NCI-H2029 (cell line): Measurements from ENCODE around the gene DDX17.

Experiments
- DNase-seq: peaks from one replicate; lab custom pipeline; 2025; lab: John Stamatoyannopoulos, UW

The DDX17 gene

DNA sequence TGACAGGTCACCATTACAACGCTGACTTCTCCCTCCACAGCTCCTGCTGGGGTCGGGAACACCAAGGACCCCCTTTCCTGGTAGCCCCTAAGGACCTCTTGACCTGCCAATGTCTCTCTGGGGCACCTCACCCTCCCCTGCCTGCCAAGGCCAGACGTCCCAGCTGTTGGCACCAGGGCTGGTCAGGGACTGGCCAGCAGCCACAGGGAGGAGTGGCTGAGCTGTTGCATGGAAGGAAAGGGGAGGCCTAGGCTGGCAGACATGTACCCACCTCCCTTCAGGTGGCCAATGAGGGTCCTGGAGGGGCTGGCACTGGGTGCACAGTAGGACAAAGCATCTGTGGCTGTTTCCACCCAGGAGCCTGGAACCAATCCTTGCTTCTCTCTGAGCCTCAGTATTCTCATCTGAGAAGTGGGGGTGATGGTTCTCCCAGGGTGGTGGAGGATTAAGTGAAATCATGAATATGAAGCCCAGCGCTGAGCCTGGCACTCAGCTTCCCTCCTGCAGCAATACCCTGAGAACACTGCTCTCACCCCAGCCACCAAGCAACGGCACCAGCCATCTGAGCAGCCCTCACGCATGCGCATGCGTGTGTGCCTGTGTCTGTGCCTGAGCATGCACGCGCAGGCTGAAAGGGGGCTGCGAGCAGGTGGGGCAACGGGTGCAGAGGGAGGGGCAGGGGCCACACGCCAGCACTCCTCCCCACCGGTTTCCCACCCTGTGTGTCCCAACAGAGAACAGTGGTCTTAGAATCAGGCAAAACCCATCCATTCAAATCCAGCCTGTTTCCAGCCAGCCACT is 57.0 kb downstream of the DDX17 start:
- no peak for DNase-seq

DNA sequence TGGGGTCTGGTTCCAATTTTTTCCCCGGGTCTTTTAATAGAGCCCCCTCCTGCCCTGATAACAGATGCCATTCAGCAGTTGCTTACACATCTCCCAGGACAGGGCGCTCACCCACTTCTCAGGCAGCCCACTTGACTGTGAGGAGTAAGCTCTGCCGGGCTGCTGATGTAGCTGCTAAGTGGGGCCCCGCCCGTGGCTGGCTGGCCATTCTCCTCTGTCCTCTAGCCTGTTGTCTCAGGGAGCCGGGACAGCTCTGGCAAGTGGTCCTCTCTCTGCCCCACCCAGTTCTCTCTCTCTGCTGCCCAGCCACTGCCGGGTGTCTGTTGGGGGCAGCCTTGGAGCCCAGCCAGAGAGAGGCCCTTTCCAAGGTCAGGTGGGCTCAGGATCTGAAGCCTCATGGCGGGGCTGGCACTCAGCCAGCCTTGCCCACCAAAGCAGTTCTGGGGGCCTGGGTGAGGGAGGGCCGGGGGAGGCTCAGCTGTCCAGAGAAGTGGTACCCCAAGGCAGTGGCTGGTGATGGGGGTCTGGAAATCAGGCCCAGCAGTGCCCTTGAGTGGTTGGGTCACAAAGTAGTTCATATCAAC is 60.0 kb downstream of the DDX17 start:
- DNase-seq, result no peak

DNA sequence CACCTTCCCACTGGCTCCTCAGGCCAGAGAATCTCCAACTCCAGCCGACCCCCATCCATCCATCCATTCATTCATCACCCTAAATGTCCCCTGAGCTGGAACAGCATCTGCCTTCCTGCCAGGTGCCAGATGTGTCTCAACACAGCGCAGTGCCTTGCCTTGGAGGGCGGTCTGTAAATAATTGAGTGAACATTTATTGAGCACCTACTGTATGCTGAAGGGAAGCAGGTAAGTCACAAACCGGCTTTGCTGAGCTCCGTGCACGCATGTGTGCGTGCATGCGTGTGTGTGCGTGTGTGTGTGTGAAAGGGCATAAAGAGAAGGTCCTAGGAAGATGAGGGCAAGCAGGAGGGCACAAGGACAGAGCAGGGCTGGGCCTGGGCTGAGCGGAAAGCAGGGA is 61.3 kb downstream of the DDX17 start:
- no peak for DNase-seq

DNA sequence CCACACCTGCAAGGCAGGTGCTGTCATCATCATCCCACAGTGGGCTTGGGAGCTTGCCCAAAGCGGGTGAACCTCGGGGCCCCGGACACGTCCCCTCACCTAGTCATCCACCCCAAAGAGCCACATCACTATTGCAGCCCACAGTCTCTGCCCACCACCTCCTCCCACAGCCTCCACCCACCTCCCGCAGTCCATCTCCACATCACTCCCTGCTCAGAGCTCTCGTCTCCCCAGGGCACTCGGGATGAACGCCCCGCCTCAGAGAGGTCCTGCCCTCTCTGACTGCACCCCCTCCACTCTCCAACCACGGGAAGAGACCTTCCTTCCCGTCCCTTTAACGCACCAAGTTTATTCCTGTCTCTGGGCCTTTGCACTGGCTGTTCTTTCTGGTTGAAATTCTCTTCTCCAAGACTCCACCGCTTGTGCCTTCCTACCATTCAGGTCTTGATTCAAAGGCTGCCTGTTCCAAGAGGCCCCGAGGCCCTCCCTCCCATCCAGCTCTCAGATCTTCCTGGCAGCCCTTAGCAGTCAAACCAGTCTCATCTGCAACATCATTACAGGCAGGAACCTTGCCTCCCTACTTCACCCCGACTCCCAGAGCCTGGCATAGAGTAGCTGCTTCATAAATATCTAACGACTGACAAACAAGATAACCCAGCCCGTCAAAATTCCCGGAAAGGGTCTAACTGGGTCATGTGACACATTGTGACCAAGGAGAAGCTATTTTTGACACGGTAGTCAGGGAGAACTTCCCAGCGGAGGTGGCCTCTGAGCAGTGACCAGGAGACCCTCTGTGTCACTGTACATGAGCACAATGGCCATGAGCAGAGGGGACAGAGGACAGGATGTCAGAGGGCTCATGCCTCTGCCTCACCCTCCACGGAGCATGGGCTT is 62.2 kb downstream of the DDX17 start:
- DNase-seq, result no peak

DNA sequence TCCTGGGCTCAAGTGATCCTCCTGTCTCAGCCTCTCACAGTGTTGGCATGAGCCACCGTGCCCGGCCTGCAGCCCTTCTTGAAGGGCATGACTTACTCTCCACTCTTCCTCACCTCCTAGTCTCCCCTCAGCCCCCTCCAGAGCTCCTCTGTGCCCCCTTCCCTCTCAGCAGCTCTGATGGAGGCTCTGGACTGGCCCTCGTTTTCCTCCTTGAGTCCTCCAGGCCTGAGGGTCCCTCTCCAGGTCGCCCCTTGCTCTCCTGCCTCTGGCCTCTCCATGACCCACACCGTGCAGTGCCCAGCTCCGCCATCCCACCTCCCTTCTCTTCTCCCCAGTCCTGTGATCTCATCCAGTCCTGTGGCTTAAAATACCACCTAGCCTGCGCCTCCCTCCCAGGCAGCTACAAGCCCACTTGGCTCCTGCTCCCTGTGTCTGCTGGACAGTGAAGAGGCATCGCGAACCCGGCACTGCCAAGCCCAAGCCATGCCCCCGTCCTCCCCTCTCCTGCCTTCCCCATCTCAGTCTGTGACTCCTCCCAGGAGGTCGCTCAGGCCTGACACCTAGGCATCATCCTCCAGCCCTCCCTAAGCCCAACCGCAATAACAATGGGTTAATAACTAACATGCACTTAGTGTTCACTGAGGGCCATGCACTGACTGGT is 63.0 kb downstream of the DDX17 start:
- no peak for DNase-seq

DNA sequence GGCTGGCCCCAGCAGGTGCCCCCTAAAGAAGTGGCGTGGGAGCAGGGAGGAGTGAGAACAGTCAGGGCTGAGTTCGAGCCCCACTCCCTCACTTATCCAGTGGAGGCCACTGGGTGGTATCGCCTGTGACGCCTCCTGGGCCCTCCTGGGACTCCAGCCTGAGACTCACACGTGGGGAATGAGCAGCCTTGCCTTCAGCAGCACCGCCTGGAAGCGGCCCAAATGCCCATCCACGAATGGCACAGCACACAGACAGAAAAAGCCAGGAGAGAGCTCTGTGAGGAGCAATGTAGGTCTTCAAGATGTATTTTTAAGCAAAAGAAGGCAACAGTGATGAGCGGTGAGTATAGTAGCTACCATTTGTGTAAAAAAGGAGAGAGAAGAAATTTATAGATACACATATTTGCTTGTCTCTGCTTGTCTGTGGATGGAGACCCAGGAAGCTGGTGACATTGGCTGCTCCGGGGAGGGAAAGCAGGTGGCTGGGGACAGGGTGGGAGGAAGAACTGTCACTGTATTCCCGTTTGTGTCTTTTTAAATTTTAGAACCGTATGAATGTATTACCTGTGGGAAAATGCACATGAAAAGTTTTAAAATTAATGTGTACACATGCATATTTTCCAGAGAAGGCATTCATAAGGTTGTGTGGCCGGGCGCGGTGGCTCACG is 64.4 kb downstream of the DDX17 start:
- no peak for DNase-seq

DNA sequence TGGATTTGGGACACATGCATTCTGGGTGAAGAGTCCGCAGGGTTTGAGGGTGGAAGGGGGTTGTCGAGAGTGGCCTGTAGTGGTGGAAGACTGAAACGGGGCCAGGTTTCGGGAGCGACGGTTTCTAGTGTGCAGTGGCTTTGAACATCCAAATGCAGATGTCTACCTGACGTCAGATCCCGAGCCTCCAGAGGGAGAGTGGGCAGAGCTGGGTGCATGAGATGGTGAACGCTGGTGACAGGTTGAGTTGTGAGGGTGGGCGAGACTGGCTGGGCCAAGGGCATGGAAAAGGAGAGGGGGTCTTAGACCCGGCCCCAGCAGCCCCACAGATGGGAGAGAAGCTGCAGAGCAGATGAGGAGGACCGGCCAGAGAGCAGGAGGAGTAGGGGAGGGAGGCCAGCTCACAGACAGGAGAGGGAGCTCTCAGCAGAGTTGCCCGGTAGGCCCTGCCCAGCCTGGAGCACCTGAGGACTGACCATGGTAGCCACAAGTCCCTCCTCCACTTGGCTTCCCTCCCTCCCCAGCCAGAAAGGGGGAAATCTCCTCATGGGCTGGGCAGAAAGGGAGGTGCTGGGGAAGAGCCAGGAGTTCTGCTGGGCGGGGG is 65.3 kb downstream of the DDX17 start:
- DNase-seq, result no peak

DNA sequence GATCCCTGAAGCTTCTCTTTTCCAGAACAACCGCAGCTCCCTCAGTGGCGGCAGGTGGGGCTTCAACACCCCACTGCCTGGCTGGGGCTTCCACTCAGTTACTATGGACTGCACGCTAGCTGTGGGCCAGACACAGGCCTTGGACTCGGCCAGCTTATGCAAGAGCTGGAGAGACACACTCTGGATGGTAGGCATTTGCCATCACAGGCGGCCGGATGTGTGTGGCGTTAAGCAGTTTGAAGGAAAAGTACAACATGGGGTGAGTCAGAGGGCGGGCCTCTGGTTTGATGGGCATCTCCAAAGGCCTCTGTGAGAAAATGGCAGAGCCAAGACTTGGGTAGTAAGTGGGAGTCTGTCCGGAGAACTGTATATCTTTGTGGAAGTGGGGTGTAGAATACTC is 68.7 kb downstream of the DDX17 start:
- DNase-seq, result no peak

DNA sequence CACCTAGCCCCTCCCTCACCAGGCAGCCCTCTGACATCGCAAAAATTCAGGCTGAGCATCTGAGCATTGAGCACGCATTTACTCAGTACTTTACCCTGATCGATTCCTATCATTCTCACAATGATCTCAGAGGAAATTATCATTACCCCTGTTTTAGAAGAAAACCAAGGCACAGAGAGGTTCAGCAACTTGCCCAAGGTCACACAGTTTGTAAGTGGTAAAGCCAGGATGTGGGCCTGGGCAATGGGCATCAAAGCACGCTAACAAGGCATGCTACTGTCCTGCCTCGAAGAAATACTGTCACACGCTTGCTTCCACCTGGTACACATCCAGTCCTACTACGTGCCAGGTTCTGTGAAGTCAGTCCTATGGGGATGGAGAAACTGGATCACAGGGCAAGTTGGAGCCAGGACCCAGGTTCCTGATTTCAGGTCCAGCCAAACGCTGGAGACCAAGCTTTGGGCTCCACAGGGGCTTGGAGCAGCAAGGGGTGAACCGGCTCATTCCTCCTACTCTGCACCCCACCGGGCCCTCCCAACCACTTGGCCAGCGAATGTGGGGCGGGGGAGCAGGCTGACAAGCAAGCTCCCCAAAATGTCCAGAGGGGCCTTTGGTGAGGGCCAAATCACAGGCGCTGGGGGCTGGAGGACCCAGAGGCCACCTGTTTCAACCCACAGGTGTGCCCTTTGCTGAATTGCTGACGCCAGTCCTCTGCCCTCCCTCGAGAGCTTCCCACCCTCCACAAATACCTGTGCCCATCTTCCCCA is 69.3 kb downstream of the DDX17 start:
- no peak for DNase-seq

DNA sequence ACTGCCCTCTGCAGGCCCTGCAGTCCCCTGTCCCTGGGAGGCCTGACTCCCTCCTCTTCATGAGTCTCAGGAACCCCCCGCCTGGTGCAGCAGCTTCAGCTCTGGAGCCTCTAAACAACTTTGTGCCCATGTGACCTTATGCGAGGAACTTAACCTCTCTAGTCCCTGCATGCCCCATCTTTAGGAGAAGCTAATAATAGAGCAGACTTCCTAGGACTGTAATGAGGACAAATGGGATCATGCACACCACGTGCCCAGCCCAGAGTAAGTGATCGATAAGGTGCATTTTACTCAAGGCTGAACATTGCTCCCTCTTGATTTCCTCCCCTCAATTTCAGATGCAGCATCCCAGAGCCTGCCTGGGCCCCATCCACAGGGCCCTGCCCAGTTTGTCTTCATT is 70.1 kb downstream of the DDX17 start:
- no peak for DNase-seq

DNA sequence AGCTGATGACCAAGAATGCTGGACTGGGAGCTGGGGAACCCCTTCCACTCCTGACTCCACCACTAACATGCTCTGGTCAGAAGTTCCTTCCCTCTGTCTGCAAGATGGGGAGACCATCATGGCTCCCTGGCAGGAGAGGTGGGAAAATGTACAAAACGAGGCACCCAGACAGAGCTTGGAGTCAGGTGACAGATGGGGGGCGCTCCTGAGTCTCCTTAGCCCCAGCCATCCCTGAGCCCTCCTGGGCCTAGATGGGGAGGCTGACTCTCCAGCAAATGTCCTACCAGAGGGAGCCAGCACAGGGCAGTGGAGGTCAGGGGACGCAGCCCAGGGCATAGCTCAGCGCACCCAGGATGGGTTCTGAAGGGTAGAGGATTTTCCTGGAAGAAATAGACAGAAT is 71.1 kb downstream of the DDX17 start:
- DNase-seq, result no peak

DNA sequence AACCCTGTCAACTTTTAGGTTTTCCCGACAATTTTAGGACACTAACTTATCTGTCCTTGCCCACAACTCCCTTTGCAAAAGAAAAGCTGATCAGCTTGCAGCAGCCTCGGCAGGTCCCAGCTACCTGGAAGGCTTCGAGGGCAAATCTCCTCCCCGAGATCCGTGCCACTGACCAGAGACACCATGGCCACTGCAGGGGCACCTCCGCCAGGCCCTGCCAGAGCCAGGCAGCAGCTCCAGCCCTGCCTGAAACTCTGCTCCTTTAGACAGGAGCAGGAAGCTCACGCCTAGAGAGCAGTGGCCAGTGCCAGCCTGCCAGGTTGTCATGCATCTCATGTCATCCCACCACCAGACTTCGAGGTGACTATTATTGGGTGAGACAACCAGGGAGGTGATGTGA is 72.2 kb downstream of the DDX17 start:
- no peak for DNase-seq
